GM12874 (cell line): ENCODE data around the gene TANGO2.

Experiments
- TF ChIP-seq, protein P1 (sequence below): IDR thresholded peaks from 2 replicates; pipeline ENCODE4 v1.5.1; 2011; ENCODE audit warnings: low read depth, mild to moderate bottlenecking, control low read depth, low read length, moderate library complexity; ENCODE audit not compliant: insufficient read depth

TANGO2 gene

DNA sequence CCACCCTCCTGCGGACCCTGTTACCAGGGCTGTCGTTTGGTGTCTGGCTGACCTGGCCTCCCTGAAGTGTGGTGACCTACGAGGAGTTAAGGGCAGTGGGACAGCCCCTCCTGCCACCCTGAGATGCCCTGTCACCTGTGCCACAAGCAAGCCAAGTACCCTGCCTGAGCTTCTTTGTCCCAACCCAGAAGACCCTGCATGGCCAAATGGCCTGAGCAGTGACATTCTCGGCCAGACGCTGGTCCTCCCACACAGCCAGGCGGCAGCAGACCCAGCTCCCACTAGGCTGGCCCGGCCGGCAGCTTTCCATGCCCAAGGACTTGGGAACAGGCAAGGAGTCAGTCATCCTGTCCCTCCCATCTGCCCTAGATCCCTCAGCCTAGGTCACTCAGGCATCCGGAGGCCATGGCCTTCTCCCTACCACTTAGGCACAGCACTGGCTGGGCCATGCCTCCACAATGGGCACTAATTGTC lies 11.9 kb upstream of the TANGO2 start:
- TF ChIP-seq, protein P1, sequence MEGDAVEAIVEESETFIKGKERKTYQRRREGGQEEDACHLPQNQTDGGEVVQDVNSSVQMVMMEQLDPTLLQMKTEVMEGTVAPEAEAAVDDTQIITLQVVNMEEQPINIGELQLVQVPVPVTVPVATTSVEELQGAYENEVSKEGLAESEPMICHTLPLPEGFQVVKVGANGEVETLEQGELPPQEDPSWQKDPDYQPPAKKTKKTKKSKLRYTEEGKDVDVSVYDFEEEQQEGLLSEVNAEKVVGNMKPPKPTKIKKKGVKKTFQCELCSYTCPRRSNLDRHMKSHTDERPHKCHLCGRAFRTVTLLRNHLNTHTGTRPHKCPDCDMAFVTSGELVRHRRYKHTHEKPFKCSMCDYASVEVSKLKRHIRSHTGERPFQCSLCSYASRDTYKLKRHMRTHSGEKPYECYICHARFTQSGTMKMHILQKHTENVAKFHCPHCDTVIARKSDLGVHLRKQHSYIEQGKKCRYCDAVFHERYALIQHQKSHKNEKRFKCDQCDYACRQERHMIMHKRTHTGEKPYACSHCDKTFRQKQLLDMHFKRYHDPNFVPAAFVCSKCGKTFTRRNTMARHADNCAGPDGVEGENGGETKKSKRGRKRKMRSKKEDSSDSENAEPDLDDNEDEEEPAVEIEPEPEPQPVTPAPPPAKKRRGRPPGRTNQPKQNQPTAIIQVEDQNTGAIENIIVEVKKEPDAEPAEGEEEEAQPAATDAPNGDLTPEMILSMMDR = no peak

DNA sequence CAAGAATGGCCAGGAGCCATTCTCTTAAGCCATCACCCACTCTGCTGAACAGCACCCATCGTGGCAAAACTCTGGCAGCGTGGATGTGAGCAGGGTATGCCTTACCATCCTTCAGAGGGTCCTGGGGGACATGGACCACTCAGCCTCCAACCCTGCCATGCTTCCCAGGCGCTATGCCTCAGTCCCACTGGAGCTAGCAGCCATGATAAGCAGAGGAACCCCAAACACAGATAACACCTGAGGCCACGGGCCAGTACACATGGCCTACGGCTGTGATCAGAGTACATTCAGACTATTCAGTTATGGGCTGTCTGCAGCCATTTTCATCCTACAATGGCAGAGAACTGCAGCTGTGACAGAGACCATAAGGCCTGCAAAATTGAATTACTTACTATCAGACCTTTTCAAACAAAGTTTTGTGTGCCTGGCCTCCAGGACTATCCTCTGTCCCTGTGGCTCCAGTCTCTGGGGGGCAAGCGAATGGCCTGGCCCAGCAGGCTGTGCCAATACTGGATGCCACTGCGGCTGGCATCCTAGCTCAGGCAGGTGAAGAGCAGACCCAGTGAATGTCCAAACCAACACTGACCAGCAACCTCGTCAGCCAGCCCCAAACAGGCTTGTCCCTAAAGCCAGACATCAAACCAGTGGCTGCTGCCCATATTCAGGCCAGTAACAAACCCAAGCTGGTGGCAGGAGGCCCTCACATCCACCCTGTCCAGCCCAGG lies 11.2 kb upstream of the TANGO2 start:
- TF ChIP-seq, protein P1 = no peak

DNA sequence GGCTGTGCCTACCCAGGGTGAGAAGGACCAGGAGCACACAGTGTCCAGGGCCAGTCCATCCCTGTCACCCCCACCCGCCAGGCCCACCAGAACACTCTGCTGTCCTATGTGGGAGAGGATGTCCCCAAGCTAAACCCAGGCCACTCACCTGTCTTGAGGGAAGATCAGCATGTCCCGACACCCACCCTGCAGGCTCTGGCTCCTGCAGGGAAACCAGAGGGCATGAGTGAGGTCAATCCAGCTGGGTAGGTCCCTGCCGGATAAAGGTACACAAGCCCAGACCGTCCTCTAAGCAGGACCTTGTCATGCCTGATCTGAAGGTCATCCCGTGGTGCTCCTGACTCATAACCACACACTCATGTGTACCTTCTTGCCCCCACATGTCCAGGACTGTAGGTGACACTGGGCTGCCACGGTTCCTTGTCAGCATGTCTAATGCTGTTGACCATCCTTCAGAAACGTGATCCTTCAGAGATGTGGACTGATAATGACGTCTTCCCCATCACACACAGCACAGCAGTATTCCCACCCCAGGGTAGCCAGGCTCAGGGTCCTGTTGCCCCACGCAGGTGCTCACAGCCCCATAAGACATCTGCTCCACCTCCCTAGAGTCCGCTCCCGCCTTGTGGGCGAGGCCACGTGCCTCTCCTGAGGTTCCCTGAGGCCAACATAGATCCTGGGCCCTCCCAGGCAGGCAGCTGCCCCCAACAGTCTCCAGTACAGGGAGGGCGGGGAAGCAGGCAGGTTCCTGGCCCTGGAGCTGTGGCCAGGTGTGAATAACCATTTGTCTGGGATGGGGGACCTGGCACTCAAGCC lies 10.4 kb upstream of the TANGO2 start:
- TF ChIP-seq, protein P1 = no peak

DNA sequence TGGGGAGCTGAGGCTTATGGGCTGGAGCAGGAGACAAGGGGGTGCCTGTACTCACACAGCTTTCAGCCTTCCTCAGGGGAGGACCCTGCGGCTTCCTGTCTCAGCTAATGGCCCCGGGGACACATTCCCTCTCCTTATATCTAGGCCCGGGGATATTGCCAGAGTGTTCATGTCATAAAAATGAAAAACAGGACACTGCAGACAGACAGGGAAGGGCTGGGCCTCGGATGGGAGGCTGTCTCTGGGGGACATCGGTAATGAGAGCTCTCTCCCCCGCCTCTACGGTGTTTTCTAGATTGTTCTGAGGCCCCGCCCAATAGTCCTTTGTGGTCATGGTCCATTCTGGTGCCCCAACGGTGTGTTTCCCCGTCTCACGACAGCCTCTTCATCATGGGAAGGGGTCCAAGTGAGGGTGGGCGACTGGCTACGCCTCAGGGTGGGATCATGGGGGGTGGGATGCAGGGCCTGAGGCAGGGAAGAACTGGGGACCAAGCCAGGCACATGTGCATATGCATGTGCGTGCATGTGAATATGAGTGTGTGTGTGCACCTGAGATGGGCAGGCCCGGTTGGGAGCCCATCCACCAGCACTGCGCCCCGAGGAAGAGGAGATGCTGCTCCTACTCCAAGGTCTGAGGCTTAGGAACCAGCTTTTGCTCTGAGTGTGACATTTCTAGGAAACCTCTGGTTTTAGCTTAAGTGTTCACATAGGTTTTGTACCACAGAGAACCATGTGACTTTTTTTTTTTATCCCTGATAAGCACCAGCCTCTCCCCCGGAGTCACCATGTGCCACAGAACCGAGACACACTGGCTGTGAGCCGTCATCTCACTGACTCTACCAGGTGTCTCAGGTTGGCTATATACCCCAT lies 9.6 kb upstream of the TANGO2 start:
- TF ChIP-seq, protein P1 = no peak

DNA sequence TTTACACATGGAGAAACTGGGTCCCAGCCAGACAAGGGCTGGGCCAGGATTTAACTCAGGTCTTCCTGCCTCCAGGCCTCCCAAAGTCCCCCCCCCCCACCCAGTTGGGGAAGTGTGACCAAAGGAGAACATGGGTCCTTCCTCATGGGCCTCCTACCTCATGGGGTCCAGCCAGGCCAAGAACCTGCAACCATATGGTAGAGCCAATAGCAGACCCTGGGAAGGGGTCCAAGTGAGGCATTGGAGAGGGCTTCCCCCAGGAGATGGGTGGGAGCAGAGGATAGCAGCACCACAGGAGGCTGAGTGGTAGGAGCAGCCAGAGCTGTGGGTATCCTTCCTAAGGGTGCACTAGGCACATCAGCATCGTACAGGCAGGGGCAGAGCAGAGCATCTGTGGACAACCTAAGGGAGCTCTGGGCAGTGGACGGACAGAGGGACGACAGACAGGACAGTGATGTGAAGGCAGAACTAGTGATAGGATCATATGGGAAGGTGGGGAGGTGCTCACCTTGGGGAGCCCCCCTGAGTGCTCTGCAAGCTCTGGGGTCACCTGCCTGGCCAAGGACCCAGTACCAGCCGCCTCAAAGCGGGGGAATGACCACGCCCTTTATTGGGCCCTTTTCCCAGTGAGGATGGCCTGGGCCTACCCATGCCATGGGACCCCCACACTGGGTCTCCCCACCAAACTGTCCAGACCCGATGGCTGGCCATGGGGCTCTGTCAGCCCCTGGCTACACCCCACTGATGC lies 8.7 kb upstream of the TANGO2 start:
- TF ChIP-seq, protein P1 = no peak

DNA sequence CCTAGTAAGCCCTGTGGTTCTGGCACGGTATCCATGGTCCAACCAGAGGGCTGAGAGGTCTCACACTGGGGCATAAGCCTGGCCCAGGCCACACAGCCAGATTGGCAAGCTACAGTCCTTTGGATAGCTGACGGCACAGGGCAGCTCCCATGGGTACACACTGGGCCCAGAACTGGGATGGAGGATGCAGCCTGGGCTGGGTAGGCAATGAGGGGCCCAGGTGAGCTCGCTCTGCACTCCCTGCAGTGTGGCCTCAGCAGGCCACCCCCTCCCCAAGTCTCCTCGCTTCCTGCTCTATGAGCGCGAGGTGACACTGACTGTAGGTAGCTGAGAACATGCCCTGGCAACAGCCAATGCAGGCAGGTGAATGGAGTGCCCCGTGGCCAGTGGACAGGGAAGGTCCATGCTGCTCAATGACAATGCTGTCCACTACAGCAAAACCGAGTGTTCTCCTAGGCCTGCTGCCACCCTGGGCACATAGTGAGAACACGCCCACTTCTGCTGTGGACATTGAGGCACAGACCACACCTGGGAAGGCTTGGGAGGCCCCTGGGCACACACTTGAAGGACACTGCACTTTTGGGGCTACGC lies 8.1 kb upstream of the TANGO2 start:
- TF ChIP-seq, protein P1 = no peak
